ENCODE data around the gene GALNT10. TPM values are rescaled to one million over a fixed set of nuclear protein-coding genes. Genes with fewer than 3 reads are reported as not detected.

Gene GALNT10
- total and polyA plus RNA-seq, 2 experiments from 2014 or later: 3.2 to 12.9 TPM

DNA sequence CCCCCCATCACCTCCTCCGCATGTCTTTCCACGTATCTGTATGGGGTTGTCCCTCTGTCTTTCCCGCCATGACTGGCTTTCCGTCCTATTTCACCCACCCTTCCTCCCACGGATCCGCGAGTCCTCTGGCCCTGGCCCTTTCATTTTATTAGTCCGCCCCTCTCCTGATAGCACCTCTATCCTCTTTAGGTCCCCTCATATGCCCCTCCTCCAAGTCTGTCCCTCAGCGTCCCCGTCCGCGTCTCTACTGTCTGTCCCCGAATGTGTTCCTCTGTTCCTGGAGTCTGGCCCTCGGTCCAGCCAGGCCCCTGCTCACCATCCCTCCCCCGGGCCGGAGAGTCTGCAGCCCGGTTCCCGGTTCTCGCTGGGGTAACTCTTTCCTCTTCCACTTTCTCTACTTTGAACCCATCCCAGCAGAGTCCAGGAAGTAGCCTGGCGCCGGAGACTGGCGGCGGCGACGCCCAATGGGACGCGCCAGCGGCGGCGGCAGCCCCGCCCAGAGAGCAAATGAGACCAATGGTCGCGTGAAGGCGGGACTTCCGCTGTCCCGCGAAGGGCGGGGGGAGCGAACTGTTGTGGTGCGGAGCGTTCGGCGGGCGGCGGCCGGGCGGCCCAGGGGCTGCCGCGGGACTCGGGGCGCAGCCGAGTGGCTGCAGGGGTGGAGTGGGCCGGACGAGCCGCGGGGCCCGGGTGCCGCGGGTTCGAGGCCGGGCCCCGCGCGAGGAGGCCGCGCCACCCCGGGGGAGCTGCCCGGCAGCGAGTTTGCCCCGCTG, 255.1 kb downstream of the GALNT10 start, which contains the start of gene SAP30L:
TSS of gene SAP30L (plus strand) at position 576 of the 773 bp plus-strand sequence. CDS start 608 bp downstream, outside the sequence.
- H3K4me1 Mint-ChIP-seq: peaks cover 14% of the 10 kb centered on the region; the same call in 2 of the 3 replicates
- H3K4me3 Mint-ChIP-seq: peak within 1 kb of the TSS; percentile 98
- Histone ChIP-seq H3K79me2 (replicated peaks; ENCODE audit: insufficient read depth) (peaks cover 26% of the 10 kb centered on the region), H3K36me3 (ENCODE audit: insufficient read depth) (peaks cover 4% of the 10 kb centered on the region; the same call in 1 of the 2 replicates), H3K4me3 (peak within 1 kb of the TSS; percentile 98), H4K20me1 (replicated peaks; ENCODE audit: insufficient read depth) (peaks cover 20% of the 10 kb centered on the region), H2AFZ (peak within 1 kb of the TSS; percentile 99), H3K27me3 (ENCODE audit: insufficient read depth) (peaks cover 20% of the 10 kb centered on the region), H3K27ac (ENCODE audit: low read depth) (no peak within 1 kb of the TSS), H3K4me2 (peak within 1 kb of the TSS; percentile 98), H3F3A (replicated peaks; ENCODE audit: low read depth) (0 out of 2 replicates have a peak, but pooled peaks cover 3% of the 10 kb centered on the region), H3K9me2 (ENCODE audit: insufficient read depth) (no peaks in the 10 kb centered on the region), H3K4me1 (ENCODE audit: insufficient read depth) (peaks cover 12% of the 10 kb centered on the region)
- TF ChIP-seq, protein P1, sequence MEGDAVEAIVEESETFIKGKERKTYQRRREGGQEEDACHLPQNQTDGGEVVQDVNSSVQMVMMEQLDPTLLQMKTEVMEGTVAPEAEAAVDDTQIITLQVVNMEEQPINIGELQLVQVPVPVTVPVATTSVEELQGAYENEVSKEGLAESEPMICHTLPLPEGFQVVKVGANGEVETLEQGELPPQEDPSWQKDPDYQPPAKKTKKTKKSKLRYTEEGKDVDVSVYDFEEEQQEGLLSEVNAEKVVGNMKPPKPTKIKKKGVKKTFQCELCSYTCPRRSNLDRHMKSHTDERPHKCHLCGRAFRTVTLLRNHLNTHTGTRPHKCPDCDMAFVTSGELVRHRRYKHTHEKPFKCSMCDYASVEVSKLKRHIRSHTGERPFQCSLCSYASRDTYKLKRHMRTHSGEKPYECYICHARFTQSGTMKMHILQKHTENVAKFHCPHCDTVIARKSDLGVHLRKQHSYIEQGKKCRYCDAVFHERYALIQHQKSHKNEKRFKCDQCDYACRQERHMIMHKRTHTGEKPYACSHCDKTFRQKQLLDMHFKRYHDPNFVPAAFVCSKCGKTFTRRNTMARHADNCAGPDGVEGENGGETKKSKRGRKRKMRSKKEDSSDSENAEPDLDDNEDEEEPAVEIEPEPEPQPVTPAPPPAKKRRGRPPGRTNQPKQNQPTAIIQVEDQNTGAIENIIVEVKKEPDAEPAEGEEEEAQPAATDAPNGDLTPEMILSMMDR (conservative IDR thresholded peaks at IDR 0.05; ENCODE audit: low read depth in 2 of 2): no peak
- TF ChIP-seq POLR2AphosphoS5 (IDR thresholded peaks at IDR 0.05; ENCODE audit: low read depth): peak; percentile 77
- no peak for TF ChIP-seq ZNF114 (CRISPR knock-in tag; IDR thresholded peaks at IDR 0.05)
- no peak for TF ChIP-seq ETS1 (IDR thresholded peaks at IDR 0.05)
- TF ChIP-seq EZH2phosphoT487 (IDR thresholded peaks at IDR 0.05; ENCODE audit: unreplicated experiment): no peak
- TF ChIP-seq CREB1 (CRISPR knock-in tag; IDR thresholded peaks at IDR 0.05; ENCODE audit: low read depth): peak; percentile 21; the same call in 1 of the 2 replicates
- TF ChIP-seq STAT1 (IDR thresholded peaks at IDR 0.05; ENCODE audit: unreplicated experiment): no peak
- no peak for TF ChIP-seq JUNB (IDR thresholded peaks at IDR 0.05; ENCODE audit: unreplicated experiment)
- TF ChIP-seq NANOG (IDR thresholded peaks at IDR 0.05; ENCODE audit: borderline replicate concordance): no peak
- H3K27me3 Mint-ChIP-seq (ENCODE audit: insufficient read depth, low read depth, poor library complexity): peaks cover 18% of the 10 kb centered on the region
- peak; percentile 88 for ATAC-seq
- H3K27ac Mint-ChIP-seq: peak within 1 kb of the TSS; percentile 80
- peak; percentile 96 for DNase-seq (ENCODE audit: low spot score)
- no peaks in the 10 kb centered on the region for H3K9me3 Mint-ChIP-seq
- H3K36me3 Mint-ChIP-seq (ENCODE audit: low read depth): peaks cover 6% of the 10 kb centered on the region; the same call in 2 of the 3 replicates

- peaks cover 26% of the 10 kb centered on the region for H3K79me2 ChIP-seq (replicated peaks; ENCODE audit: insufficient read depth)
- Mint-ChIP-seq H3K36me3 (ENCODE audit: low read depth) (peaks cover 4% of the 10 kb centered on the region; the same call in 2 of the 3 replicates), H3K27ac (no peak overlapping the region), H3K4me3 (peak overlapping the region; percentile 85), H3K4me1 (peaks cover 14% of the 10 kb centered on the region; the same call in 2 of the 3 replicates), H3K27me3 (ENCODE audit: insufficient read depth, low read depth, poor library complexity) (peaks cover 18% of the 10 kb centered on the region), H3K9me3 (no peaks in the 10 kb centered on the region)
- peak; percentile 65 for DNase-seq (ENCODE audit: low spot score)
- peaks cover 20% of the 10 kb centered on the region for H3K27me3 ChIP-seq (ENCODE audit: insufficient read depth)
- peak overlapping the region; percentile 58; the same call in 1 of the 2 replicates for H2AFZ ChIP-seq
- peak overlapping the region; percentile 98 for H3K4me3 ChIP-seq
- H3K36me3 ChIP-seq (ENCODE audit: insufficient read depth): peaks cover 1% of the 10 kb centered on the region; the same call in 1 of the 2 replicates
- H3K27ac ChIP-seq (ENCODE audit: low read depth): no peak overlapping the region
- peaks cover 20% of the 10 kb centered on the region for H4K20me1 ChIP-seq (replicated peaks; ENCODE audit: insufficient read depth)
- H3F3A ChIP-seq (replicated peaks; ENCODE audit: low read depth): 0 out of 2 replicates have a peak, but pooled peaks cover 3% of the 10 kb centered on the region
- H3K4me1 ChIP-seq (ENCODE audit: insufficient read depth): peaks cover 12% of the 10 kb centered on the region
- no peaks in the 10 kb centered on the region for H3K9me2 ChIP-seq (ENCODE audit: insufficient read depth)
- peak; percentile 27 for ATAC-seq
- H3K4me2 ChIP-seq: peak overlapping the region; percentile 84
- TF ChIP-seq EZH2 (IDR thresholded peaks at IDR 0.05; ENCODE audit: low read depth, unreplicated experiment) (peak; percentile 31), ETS1 (IDR thresholded peaks at IDR 0.05) (no peak)
Observed at GRCh38 chr5:154446195-154447088, 255.9 kb downstream of the GALNT10 start.

Measured in GM23338 (cell line).